GM12872 (cell line): ENCODE results near the gene NCAM1.

ENCODE experiments used
- TF ChIP-seq, protein P1 (sequence below): IDR thresholded peaks from 3 replicates; pipeline ENCODE4 v1.5.1; 2011; ENCODE audit warnings: low read depth, mild to moderate bottlenecking, low read length, moderate library complexity; ENCODE audit not compliant: insufficient read depth

Gene NCAM1

DNA sequence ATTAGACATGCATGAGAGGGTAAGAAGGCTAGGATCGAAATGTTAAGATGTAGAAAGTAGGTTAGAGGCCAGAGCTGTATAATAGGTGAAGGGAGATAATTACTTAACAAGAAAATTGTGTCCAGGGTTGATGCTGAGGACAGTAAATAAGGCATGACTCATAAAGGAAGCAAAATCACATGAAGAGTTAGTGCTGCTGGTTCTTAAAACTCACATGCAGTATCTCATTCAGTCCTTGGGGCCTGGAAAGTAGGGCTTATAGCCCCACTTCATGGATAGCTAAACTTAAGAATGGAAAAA, 130.2 kb downstream of the NCAM1 start:
- TF ChIP-seq, protein P1, sequence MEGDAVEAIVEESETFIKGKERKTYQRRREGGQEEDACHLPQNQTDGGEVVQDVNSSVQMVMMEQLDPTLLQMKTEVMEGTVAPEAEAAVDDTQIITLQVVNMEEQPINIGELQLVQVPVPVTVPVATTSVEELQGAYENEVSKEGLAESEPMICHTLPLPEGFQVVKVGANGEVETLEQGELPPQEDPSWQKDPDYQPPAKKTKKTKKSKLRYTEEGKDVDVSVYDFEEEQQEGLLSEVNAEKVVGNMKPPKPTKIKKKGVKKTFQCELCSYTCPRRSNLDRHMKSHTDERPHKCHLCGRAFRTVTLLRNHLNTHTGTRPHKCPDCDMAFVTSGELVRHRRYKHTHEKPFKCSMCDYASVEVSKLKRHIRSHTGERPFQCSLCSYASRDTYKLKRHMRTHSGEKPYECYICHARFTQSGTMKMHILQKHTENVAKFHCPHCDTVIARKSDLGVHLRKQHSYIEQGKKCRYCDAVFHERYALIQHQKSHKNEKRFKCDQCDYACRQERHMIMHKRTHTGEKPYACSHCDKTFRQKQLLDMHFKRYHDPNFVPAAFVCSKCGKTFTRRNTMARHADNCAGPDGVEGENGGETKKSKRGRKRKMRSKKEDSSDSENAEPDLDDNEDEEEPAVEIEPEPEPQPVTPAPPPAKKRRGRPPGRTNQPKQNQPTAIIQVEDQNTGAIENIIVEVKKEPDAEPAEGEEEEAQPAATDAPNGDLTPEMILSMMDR, result no peak

DNA sequence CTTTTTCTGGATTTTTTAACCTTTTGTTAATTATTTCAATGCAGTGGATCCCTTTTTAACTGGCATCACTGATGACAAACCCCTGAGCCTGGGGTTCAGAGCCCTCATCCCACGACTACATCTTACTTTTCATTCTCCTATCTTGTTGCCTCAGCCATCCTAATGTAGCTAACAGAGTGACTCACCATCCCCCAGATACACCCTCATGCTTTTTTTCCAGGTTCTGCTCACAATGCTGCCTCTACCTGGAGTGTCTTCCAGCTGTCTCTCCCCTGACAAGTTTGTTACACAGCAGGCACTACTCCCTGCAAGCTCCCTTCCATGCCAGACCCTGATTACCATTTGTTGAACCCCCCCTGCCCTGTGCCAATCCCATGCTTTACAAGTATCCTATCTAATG, 135.4 kb downstream of the NCAM1 start:
- TF ChIP-seq, protein P1, result no peak

DNA sequence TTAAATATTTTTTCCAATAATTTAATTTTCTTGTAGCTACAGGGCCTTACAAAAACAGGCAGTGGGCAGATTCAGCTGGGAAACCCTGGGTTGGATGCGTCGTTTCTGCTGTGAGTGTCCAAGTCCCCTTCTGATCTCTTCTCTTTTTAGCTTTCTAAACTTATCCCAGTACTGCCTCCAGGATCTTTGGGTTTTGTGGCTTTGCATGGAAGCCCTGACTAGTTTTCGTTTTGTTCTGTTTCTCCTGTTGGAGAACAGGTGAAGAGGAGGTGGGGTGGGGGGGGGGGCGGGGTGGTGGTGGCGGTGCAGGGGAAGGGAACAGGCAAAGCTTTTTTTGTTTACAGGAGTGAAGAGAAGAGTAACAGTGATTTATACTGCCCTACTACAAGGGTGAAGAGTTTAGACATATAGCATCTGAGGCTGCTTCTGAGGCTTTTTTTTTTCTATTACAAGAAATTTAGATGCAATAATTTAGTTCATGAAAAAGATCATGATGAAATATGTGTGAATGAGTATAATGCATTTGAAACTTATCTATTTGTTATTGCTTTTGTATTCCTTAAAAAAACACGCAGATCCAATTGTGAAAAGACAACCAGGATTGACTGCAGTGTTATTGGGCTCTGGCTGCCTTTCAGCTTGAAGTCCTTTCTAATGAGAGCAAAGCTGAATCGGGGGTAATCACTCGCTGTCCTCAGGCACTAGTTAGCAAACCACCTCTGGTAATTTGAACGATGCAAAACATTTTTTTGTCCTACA, 142.9 kb downstream of the NCAM1 start:
- TF ChIP-seq, protein P1, result no peak

DNA sequence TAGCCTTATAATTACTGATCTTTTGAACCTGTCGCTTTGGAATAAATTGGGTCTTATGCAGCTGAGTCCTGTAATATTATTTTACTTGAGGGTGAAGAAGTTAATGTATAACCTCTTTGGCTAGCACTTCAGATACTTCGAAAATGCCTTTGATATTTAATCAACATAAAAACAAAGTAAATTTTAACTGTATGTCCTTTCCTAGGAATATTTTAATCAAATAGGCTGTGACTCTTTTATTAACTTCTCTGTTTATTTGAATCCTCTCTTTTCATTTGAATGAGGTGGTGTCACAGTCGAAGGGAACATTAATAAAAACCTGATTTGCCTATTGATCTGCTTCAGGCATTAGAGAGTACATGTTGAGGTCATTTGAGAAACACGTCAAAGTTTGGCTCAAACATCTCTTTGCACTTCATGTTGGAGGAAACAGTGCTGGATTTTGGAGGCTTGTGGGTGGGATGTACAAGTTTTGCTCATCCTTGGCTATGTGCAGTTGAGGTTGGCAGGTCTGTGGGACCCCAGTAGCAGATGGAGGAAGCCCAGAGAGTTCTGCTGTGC, 143.6 kb downstream of the NCAM1 start:
- TF ChIP-seq, protein P1, result no peak

- TF ChIP-seq, protein P1, result no peak
Observed at GRCh38 chr11:113105592-113105991, 144.4 kb downstream of the NCAM1 start.

DNA sequence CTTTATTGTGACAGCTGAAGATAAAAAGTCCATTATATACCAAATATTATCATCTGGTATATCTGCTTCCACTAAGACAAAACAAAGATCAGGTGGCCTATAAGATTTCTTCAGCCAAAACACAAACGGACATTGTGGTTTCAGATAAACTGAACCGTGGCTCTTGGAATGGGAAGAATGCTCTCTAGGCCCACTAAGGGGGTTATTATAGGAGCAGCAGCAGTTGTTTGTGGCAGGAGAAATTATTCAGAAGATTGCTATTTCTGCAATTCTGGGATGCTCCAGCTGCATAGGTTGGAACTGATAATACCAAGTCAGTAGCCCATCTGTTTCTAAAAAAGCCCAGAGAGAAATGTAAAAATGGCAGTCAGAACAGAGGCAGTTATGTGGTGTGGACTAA, 145.3 kb downstream of the NCAM1 start:
- TF ChIP-seq, protein P1, result no peak

GRCh38 chr11:113110046-113110445, 148.8 kb downstream of the NCAM1 start:
- TF ChIP-seq, protein P1, result no peak

GRCh38 chr11:113111156-113111555, 149.9 kb downstream of the NCAM1 start:
- TF ChIP-seq, protein P1, result no peak
